ENCODE data around the gene GRHPR.

GRCh38 chr9:37421914-37422288 is 595 bp upstream of the GRHPR start:
- no peak for TF ChIP-seq RNF2 (IDR thresholded peaks at IDR 0.05; ENCODE audit: borderline replicate concordance, low read depth, low read length, missing control alignments, poor library complexity, severe bottlenecking)
- TF ChIP-seq USF2 (IDR thresholded peaks at IDR 0.05; ENCODE audit: low read length) = peak; percentile 63; the same call in 1 of the 2 replicates
- TF ChIP-seq CHD2 (IDR thresholded peaks at IDR 0.05; ENCODE audit: low read length) = no peak
- no peak for TF ChIP-seq ZNF274 (IDR thresholded peaks at IDR 0.05; ENCODE audit: borderline replicate concordance, extremely low read depth, low read length)
- TF ChIP-seq, protein P1, sequence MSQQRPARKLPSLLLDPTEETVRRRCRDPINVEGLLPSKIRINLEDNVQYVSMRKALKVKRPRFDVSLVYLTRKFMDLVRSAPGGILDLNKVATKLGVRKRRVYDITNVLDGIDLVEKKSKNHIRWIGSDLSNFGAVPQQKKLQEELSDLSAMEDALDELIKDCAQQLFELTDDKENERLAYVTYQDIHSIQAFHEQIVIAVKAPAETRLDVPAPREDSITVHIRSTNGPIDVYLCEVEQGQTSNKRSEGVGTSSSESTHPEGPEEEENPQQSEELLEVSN (IDR thresholded peaks at IDR 0.05) = no peak
- TF ChIP-seq JUND (IDR thresholded peaks at IDR 0.05; ENCODE audit: low read length) = no peak
- no peak for TF ChIP-seq TBP (IDR thresholded peaks at IDR 0.05; ENCODE audit: low read depth, low read length)
- TF ChIP-seq CTCF (IDR thresholded peaks at IDR 0.05; ENCODE audit: control extremely low read depth in 1 of 3, insufficient read depth in 1 of 3, low read depth in 1 of 3, low read length in 3 of 3) = no peak
- no peak for TF ChIP-seq SP2 (IDR thresholded peaks at IDR 0.05; ENCODE audit: low read length)
- no peak for TF ChIP-seq SIN3A (conservative IDR thresholded peaks at IDR 0.05 in 1 of 2, IDR thresholded peaks at IDR 0.05 in 1 of 2; ENCODE audit: low read depth in 1 of 2, low read length in 2 of 2)

Data from H1 (cell line).